H1 (cell line): ENCODE data around the gene LRRC17. TPM values are rescaled to one million over a fixed set of nuclear protein-coding genes. Genes with fewer than 3 reads are reported as not detected.

ENCODE experiments used
- NRF1 ChIP-seq: IDR thresholded peaks from 2 replicates; pipeline ENCODE4 v1.6.1; 2011; ENCODE audit warnings: mild to moderate bottlenecking, low read depth, low read length, improper control_type of control experiment
- RFX5 ChIP-seq: IDR thresholded peaks from 2 replicates; pipeline ENCODE4 v1.6.1; 2011; ENCODE audit warnings: low read depth, low read length, improper control_type of control experiment, borderline replicate concordance
- SAP30 ChIP-seq: fragments of 300-600 bp; sonication (generic); IDR thresholded peaks from 2 replicates; pipeline ENCODE4 v1.7.1; 2012; ENCODE audit warnings: low read length, moderate library complexity, mild to moderate bottlenecking, inconsistent platforms; ENCODE audit not compliant: insufficient read depth, insufficient replicate concordance
- SIN3A ChIP-seq, 2 experiments: IDR thresholded peaks in 1 of 2; conservative IDR thresholded peaks in 1 of 2; 2 replicates each; pipeline ENCODE4 v1.6.1; 2011 to 2012; ENCODE audit warnings: low read length in 2 of 2, improper control_type of control experiment in 1 of 2, low read depth in 1 of 2, mild to moderate bottlenecking in 1 of 2
- polyA plus RNA-seq, 7 experiments: library from polyadenylated mRNA; depleted of rRNA in 3 of 7; stranded (reverse) in 5 of 7; unstranded in 2 of 7; fragments of >200 nt in 5 of 7; fragments of 200-250 nt in 2 of 7; gene quantifications; 1 replicate in 5 of 7; 2 replicates in 1 of 7; 4 replicates in 1 of 7; pipeline versions ENCODE4 v1.2.1 to v1.2.3, GENCODE V29; 2011 to 2013; ENCODE audit warnings: missing spikeins in 2 of 7, mixed read lengths in 2 of 7
- total RNA-seq: library from RNA; stranded (reverse); fragmentation: NEBNext Ultra II Directional; extraction: Animal tissue kit (Norgen Biotek cat#: 25700); gene quantifications from 2 replicates; pipeline ENCODE4 v1.2.1, GENCODE V29; 2021
- TF ChIP-seq, protein P1 (sequence below): fragments of 300-600 bp; sonication (generic); IDR thresholded peaks from 2 replicates; pipeline ENCODE4 v1.7.1; 2012; ENCODE audit warnings: low read length, moderate library complexity, mild to moderate bottlenecking, inconsistent platforms; ENCODE audit not compliant: insufficient replicate concordance
- TF ChIP-seq, protein P2 (sequence below): IDR thresholded peaks from 2 replicates; pipeline ENCODE4 v1.6.1; 2012; ENCODE audit warnings: low read length, inconsistent platforms

Gene LRRC17
- total and polyA plus RNA-seq, 2 of the 8 experiments (the other 6 are each of a cell fraction or from before 2014, with no cell fraction given) = 3.0 TPM

DNA sequence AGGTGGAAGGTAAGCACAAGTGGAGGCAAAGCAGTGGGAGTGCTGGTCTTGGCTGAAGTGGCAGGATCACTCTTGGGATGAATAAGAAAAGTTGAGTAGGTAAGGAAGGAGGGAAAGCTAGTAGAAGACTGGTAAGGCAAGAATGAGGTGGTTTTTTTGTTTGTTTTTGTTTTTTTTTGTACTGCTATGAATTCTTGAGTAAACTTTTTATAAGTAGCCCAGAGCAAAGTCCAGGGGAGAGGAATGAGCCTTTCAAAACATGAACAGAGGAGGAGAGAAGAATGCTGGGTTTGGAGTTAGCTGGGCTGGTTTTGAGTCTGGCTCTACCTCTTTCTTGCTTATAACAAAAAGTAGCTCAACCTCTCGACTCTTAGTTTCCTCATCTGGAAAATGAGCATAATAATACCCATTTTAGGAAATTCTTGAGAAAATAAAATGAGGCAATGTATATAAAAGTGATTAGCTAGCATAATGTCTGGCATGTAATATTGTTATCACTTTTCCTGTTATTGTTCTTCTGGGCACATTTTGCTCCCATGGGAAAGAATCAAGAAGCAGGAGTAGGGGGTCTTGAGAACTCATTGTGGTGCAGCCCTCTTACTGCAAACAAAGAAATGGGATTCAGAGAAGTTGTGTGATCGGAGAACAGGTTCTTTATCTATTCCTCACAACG is 24.1 kb upstream of the LRRC17 start (continued):
- TF ChIP-seq, protein P1, sequence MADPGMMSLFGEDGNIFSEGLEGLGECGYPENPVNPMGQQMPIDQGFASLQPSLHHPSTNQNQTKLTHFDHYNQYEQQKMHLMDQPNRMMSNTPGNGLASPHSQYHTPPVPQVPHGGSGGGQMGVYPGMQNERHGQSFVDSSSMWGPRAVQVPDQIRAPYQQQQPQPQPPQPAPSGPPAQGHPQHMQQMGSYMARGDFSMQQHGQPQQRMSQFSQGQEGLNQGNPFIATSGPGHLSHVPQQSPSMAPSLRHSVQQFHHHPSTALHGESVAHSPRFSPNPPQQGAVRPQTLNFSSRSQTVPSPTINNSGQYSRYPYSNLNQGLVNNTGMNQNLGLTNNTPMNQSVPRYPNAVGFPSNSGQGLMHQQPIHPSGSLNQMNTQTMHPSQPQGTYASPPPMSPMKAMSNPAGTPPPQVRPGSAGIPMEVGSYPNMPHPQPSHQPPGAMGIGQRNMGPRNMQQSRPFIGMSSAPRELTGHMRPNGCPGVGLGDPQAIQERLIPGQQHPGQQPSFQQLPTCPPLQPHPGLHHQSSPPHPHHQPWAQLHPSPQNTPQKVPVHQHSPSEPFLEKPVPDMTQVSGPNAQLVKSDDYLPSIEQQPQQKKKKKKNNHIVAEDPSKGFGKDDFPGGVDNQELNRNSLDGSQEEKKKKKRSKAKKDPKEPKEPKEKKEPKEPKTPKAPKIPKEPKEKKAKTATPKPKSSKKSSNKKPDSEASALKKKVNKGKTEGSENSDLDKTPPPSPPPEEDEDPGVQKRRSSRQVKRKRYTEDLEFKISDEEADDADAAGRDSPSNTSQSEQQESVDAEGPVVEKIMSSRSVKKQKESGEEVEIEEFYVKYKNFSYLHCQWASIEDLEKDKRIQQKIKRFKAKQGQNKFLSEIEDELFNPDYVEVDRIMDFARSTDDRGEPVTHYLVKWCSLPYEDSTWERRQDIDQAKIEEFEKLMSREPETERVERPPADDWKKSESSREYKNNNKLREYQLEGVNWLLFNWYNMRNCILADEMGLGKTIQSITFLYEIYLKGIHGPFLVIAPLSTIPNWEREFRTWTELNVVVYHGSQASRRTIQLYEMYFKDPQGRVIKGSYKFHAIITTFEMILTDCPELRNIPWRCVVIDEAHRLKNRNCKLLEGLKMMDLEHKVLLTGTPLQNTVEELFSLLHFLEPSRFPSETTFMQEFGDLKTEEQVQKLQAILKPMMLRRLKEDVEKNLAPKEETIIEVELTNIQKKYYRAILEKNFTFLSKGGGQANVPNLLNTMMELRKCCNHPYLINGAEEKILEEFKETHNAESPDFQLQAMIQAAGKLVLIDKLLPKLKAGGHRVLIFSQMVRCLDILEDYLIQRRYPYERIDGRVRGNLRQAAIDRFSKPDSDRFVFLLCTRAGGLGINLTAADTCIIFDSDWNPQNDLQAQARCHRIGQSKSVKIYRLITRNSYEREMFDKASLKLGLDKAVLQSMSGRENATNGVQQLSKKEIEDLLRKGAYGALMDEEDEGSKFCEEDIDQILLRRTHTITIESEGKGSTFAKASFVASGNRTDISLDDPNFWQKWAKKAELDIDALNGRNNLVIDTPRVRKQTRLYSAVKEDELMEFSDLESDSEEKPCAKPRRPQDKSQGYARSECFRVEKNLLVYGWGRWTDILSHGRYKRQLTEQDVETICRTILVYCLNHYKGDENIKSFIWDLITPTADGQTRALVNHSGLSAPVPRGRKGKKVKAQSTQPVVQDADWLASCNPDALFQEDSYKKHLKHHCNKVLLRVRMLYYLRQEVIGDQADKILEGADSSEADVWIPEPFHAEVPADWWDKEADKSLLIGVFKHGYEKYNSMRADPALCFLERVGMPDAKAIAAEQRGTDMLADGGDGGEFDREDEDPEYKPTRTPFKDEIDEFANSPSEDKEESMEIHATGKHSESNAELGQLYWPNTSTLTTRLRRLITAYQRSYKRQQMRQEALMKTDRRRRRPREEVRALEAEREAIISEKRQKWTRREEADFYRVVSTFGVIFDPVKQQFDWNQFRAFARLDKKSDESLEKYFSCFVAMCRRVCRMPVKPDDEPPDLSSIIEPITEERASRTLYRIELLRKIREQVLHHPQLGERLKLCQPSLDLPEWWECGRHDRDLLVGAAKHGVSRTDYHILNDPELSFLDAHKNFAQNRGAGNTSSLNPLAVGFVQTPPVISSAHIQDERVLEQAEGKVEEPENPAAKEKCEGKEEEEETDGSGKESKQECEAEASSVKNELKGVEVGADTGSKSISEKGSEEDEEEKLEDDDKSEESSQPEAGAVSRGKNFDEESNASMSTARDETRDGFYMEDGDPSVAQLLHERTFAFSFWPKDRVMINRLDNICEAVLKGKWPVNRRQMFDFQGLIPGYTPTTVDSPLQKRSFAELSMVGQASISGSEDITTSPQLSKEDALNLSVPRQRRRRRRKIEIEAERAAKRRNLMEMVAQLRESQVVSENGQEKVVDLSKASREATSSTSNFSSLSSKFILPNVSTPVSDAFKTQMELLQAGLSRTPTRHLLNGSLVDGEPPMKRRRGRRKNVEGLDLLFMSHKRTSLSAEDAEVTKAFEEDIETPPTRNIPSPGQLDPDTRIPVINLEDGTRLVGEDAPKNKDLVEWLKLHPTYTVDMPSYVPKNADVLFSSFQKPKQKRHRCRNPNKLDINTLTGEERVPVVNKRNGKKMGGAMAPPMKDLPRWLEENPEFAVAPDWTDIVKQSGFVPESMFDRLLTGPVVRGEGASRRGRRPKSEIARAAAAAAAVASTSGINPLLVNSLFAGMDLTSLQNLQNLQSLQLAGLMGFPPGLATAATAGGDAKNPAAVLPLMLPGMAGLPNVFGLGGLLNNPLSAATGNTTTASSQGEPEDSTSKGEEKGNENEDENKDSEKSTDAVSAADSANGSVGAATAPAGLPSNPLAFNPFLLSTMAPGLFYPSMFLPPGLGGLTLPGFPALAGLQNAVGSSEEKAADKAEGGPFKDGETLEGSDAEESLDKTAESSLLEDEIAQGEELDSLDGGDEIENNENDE = no peak
- TF ChIP-seq RFX5 (no peak), SAP30 (no peak), NRF1 (no peak), SIN3A (conservative IDR thresholded peaks at IDR 0.05 in 1 of 2, IDR thresholded peaks at IDR 0.05 in 1 of 2; ENCODE audit: low read depth in 1 of 2, low read length in 2 of 2) (no peak)
- TF ChIP-seq, protein P2, sequence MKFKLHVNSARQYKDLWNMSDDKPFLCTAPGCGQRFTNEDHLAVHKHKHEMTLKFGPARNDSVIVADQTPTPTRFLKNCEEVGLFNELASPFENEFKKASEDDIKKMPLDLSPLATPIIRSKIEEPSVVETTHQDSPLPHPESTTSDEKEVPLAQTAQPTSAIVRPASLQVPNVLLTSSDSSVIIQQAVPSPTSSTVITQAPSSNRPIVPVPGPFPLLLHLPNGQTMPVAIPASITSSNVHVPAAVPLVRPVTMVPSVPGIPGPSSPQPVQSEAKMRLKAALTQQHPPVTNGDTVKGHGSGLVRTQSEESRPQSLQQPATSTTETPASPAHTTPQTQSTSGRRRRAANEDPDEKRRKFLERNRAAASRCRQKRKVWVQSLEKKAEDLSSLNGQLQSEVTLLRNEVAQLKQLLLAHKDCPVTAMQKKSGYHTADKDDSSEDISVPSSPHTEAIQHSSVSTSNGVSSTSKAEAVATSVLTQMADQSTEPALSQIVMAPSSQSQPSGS = no peak
